HCT116 (cell line): ENCODE measurements around the gene CACNA1E. TPM values are rescaled to one million over a fixed set of nuclear protein-coding genes. Genes with fewer than 3 reads are reported as not detected.

Source experiments
- ATAC-seq: fragments of 200-7000 bp; cut with Tn5 transposase; 2 replicates; pipeline ENCODE4 v1.9.1; 2020; ENCODE audit warnings: mild to moderate bottlenecking, moderate library complexity
- BruUV-seq: library from RNA; stranded (reverse); fragments of 400-500 nt; replicated peaks from 2 replicates; lab custom pipeline; 2021; lab: Mats Ljungman, UMichigan
- CTCF ChIA-PET: fragments of 300-600 bp; sonication (Branson Sonifier 250); formaldehyde crosslinking; loops from one replicate; lab custom pipeline; 2021; ENCODE audit warnings: antibody characterized with exemption; lab: Charles Lee
- POLR2A ChIA-PET: fragments of 300-600, 350-600 bp; sonication (Branson Sonifier 250); formaldehyde crosslinking; loops from one replicate; lab custom pipeline; 2021; ENCODE audit warnings: antibody characterized with exemption; lab: Charles Lee
- RAD21 ChIA-PET, 2 experiments: fragments of 300-600 bp; sonication (Branson Sonifier 250); formaldehyde crosslinking; loops; one replicate each; lab custom pipeline; 2023; ENCODE audit warnings: low total read pairs in 2 of 2; ENCODE audit not compliant: uncharacterized antibody in 2 of 2, unreplicated experiment in 2 of 2, low non-redundant PET in 1 of 2; lab: Charles Lee
- DNase-seq: peaks from one replicate; pipeline ENCODE4 v3.0.0-alpha.2; 2010; ENCODE audit warnings: low read depth, low spot score
- H2AFZ ChIP-seq: fragments of 200-600 bp; shearing (Covaris generic), sonication (generic); 2 replicates; pipeline ENCODE4 v1.6.1; 2017; ENCODE audit warnings: low read depth, mixed run types, mixed read lengths, antibody characterized with exemption, low read length; ENCODE audit not compliant: poor library complexity, severe bottlenecking
- H3K27ac ChIP-seq: 2 replicates; pipeline ENCODE4 v1.5.1; 2012; ENCODE audit warnings: low read depth, low read length
- H3K27me3 ChIP-seq: fragments of 200-600 bp; sonication (generic); 2 replicates; pipeline ENCODE4 v1.6.1; 2016; ENCODE audit warnings: mixed run types, low read length, mixed read lengths; ENCODE audit not compliant: insufficient read depth
- H3K36me3 ChIP-seq, 2 experiments: fragments of 200-500 bp in 1 of 2; fragments of 200-600 bp in 1 of 2; sonication (Bioruptor generic) in 1 of 2; sonication (generic) in 1 of 2; 2 replicates each; pipeline versions ENCODE4 v1.5.1 to v1.6.1; 2014 to 2016; ENCODE audit warnings: low read length in 2 of 2, inconsistent platforms in 1 of 2, mixed read lengths in 1 of 2, mixed run types in 1 of 2; ENCODE audit not compliant: insufficient read depth in 2 of 2, control insufficient read depth in 1 of 2
- H3K4me1 ChIP-seq, 2 experiments: fragments of 200-600 bp in 1 of 2; sonication (generic) in 1 of 2; 2 replicates each; pipeline versions ENCODE4 v1.5.1 to v1.6.1; 2012 to 2017; ENCODE audit warnings: low read length in 2 of 2, inconsistent platforms in 1 of 2, mild to moderate bottlenecking in 1 of 2, mixed read lengths in 1 of 2, mixed run types in 1 of 2, moderate library complexity in 1 of 2; ENCODE audit not compliant: insufficient read depth in 2 of 2, control insufficient read depth in 1 of 2
- H3K4me2 ChIP-seq: fragments of 200-600 bp; sonication (generic); 2 replicates; pipeline ENCODE4 v1.6.1; 2017; ENCODE audit warnings: mixed run types, low read length, mixed read lengths
- H3K4me3 ChIP-seq, 2 experiments: fragments of 200-600 bp in 1 of 2; sonication (generic) in 1 of 2; replicated peaks in 1 of 2; 2 replicates each; pipeline ENCODE4 v1.5.1; 2011 to 2016; ENCODE audit warnings: low read length in 2 of 2, control low read depth in 1 of 2, low read depth in 1 of 2, mild to moderate bottlenecking in 1 of 2, mixed read lengths in 1 of 2, mixed run types in 1 of 2
- H3K79me2 ChIP-seq: fragments of 200-600 bp; sonication (generic); 2 replicates; pipeline ENCODE4 v1.6.1; 2017; ENCODE audit warnings: mild to moderate bottlenecking, mixed run types, low read length, moderate library complexity, mixed read lengths; ENCODE audit not compliant: insufficient read depth
- H3K9ac ChIP-seq: fragments of 200-600 bp; sonication (generic); 2 replicates; pipeline ENCODE4 v1.6.1; 2016; ENCODE audit warnings: low read length, mixed read lengths
- H3K9me2 ChIP-seq: fragments of 200-600 bp; sonication (generic), shearing (Covaris generic); 2 replicates; pipeline ENCODE4 v1.6.1; 2017; ENCODE audit warnings: mixed run types, mild to moderate bottlenecking, moderate library complexity; ENCODE audit not compliant: insufficient read depth
- H3K9me3 ChIP-seq, 2 experiments: fragments of 200-500 bp in 1 of 2; fragments of 200-600 bp in 1 of 2; sonication (Bioruptor generic) in 1 of 2; sonication (generic) in 1 of 2; 2 replicates each; pipeline ENCODE4 v1.6.1; 2014 to 2017; ENCODE audit warnings: low read length in 2 of 2, mixed read lengths in 2 of 2, inconsistent platforms in 1 of 2, low read depth in 1 of 2, mild to moderate bottlenecking in 1 of 2, mixed run types in 1 of 2, moderate library complexity in 1 of 2; ENCODE audit not compliant: control insufficient read depth in 1 of 2, insufficient read depth in 1 of 2
- H4K20me1 ChIP-seq: fragments of 200-600 bp; sonication (generic), shearing (Covaris generic); 2 replicates; pipeline ENCODE4 v1.6.1; 2017; ENCODE audit warnings: mixed run types, mild to moderate bottlenecking, moderate library complexity; ENCODE audit not compliant: insufficient read depth
- CTCF ChIP-seq, 3 experiments: fragments of 200-600 bp in 1 of 3; sonication (generic) in 1 of 3; IDR thresholded peaks in 2 of 3; conservative IDR thresholded peaks in 1 of 3; 2 replicates each; pipeline ENCODE4 v1.5.1; 2012 to 2017; ENCODE audit warnings: low read depth in 2 of 3, low read length in 2 of 3, antibody characterized with exemption in 1 of 3, borderline replicate concordance in 1 of 3, control low read depth in 1 of 3, mild to moderate bottlenecking in 1 of 3, mixed read lengths in 1 of 3, mixed run types in 1 of 3, moderate library complexity in 1 of 3; ENCODE audit not compliant: insufficient read depth in 1 of 3
- ELF1 ChIP-seq: IDR thresholded peaks from 2 replicates; pipeline ENCODE4 v1.6.1; 2012; ENCODE audit warnings: low read depth, borderline replicate concordance
- EZH2 ChIP-seq: fragments of 200-600 bp; sonication (generic); IDR thresholded peaks from 2 replicates; pipeline ENCODE4 v1.6.1; 2017; ENCODE audit warnings: antibody characterized with exemption, mixed run types
- EZH2phosphoT487 ChIP-seq: fragments of 200-600 bp; IDR thresholded peaks from 2 replicates; pipeline ENCODE4 v1.6.1; 2018; ENCODE audit warnings: antibody characterized with exemption, borderline replicate concordance
- JUND ChIP-seq: IDR thresholded peaks from 2 replicates; pipeline ENCODE4 v1.6.1; 2012
- MAX ChIP-seq: IDR thresholded peaks from 2 replicates; pipeline ENCODE4 v1.6.1; 2012
- POLR2A ChIP-seq: IDR thresholded peaks from 2 replicates; pipeline ENCODE4 v1.7.0; 2011; ENCODE audit warnings: borderline replicate concordance; ENCODE audit not compliant: insufficient read depth, insufficient read length; ENCODE audit errors: extremely low read depth
- RAD21 ChIP-seq: IDR thresholded peaks from 2 replicates; pipeline ENCODE4 v1.6.1; 2012; ENCODE audit warnings: low read depth, mild to moderate bottlenecking
- REST ChIP-seq: IDR thresholded peaks from 2 replicates; pipeline ENCODE4 v1.6.1; 2012; ENCODE audit warnings: low read depth
- SIN3A ChIP-seq: IDR thresholded peaks from 2 replicates; pipeline ENCODE4 v1.6.1; 2012; ENCODE audit warnings: low read depth
- TCF7L2 ChIP-seq: IDR thresholded peaks from 2 replicates; pipeline ENCODE4 v1.7.0; 2011; ENCODE audit warnings: borderline replicate concordance, inconsistent platforms; ENCODE audit not compliant: insufficient read depth, insufficient read length; ENCODE audit errors: extremely low read depth
- ZBTB33 ChIP-seq: IDR thresholded peaks from 2 replicates; pipeline ENCODE4 v1.6.1; 2011; ENCODE audit warnings: mild to moderate bottlenecking, low read length, moderate library complexity; ENCODE audit not compliant: insufficient replicate concordance; ENCODE audit errors: extremely low read depth
- ZFX ChIP-seq: fragments of 450-650 bp; IDR thresholded peaks from 2 replicates; pipeline ENCODE4 v1.6.1; 2017
- ZNF274 ChIP-seq: fragments of 200-500 bp; sonication (Bioruptor generic); IDR thresholded peaks from 2 replicates; pipeline ENCODE4 v1.6.1; 2014; ENCODE audit warnings: mild to moderate bottlenecking, low read depth, low read length, inconsistent platforms
- intact Hi-C: fragments of 100-400 bp; cut with micrococcal nuclease; formaldehyde crosslinking; loops from 2 replicates; pipeline ENCODE4 v1.10.0; 2022
- total RNA-seq: library from RNA; stranded (reverse); gene quantifications from one replicate; pipeline ENCODE4 v1.2.1, GENCODE V29; 2021; ENCODE audit not compliant: unreplicated experiment

The CACNA1E gene
- total RNA-seq, 1 experiment from 2014 or later = 0.02 TPM

- no peaks in the 10 kb centered on the region for H3K4me1 ChIP-seq
- no peak overlapping the region for H3K27ac ChIP-seq
- intact Hi-C loops = no loop called here
- ChIA-PET RAD21 (no interaction called here), POLR2A (no interaction called here), CTCF (interaction anchor here (0.8 kb wide), 1 partner anchor 274 kb away, joined by 3 read pairs; no protein-coding TSS in a partner anchor)
- DNase-seq = no peak
- H3K4me2 ChIP-seq = no peak overlapping the region
- no peak overlapping the region for H3K4me3 ChIP-seq
- H3K79me2 ChIP-seq = no peaks in the 10 kb centered on the region
- H3K9ac ChIP-seq = no peak overlapping the region
- no peaks in the 10 kb centered on the region for H4K20me1 ChIP-seq
- BruUV-seq = no TSS peak
- ATAC-seq = no peak
- H2AFZ ChIP-seq = no peak overlapping the region
- TF ChIP-seq ZFX (no peak), REST (no peak), JUND (no peak), MAX (no peak), RAD21 (no peak), POLR2A (no peak), ELF1 (no peak), SIN3A (no peak), ZBTB33 (no peak), EZH2 (no peak), CTCF (IDR thresholded peaks at IDR 0.05 in 2 of 3, conservative IDR thresholded peaks at IDR 0.05 in 1 of 3; ENCODE audit: borderline replicate concordance in 1 of 3, insufficient read depth in 1 of 3, low read depth in 2 of 3, low read length in 2 of 3) (no peak), ZNF274 (no peak), TCF7L2 (no peak), EZH2phosphoT487 (no peak)
- no peaks in the 10 kb centered on the region for H3K36me3 ChIP-seq
- H3K9me2 ChIP-seq = no peaks in the 10 kb centered on the region
- no peaks in the 10 kb centered on the region for H3K9me3 ChIP-seq
- 0 out of 2 replicates have a peak, but pooled peaks cover 12% of the 10 kb centered on the region for H3K27me3 ChIP-seq
Observed at GRCh38 chr1:181662606-181663005, 179.3 kb downstream of the CACNA1E start.
